Fibroblast of skin of right quadriceps (primary cell): ENCODE results near the gene DDRGK1.
"Not testable (repeated sequence)": the region's sequence is repeated elsewhere in the genome, so short reads cannot be mapped to it uniquely, and the experiment has no call there.

Experiments
- DNase-seq: peaks from one replicate; pipeline ENCODE4 v3.0.0-alpha.2; 2013

The DDRGK1 gene

GRCh38 chr20:3233991-3234498 lies 29.6 kb upstream of the DDRGK1 start:
- DNase-seq, result no peak

- no peak for DNase-seq
Observed at GRCh38 chr20:3233131-3233990, 28.9 kb upstream of the DDRGK1 start.

GRCh38 chr20:3231889-3232588 lies 27.6 kb upstream of the DDRGK1 start:
- no peak for DNase-seq

- DNase-seq, result no peak
Observed at GRCh38 chr20:3231116-3231515, 26.6 kb upstream of the DDRGK1 start.

- DNase-seq, result no peak
Observed at GRCh38 chr20:3229798-3230197, 25.3 kb upstream of the DDRGK1 start.

- no peak for DNase-seq
Observed at GRCh38 chr20:3229158-3229557, 24.7 kb upstream of the DDRGK1 start.

- no peak for DNase-seq
Observed at GRCh38 chr20:3228750-3229032, 24.2 kb upstream of the DDRGK1 start.

- DNase-seq, result no peak
Observed at GRCh38 chr20:3227936-3228749, 23.7 kb upstream of the DDRGK1 start.

GRCh38 chr20:3227506-3227905 lies 23.0 kb upstream of the DDRGK1 start:
- no peak for DNase-seq

- DNase-seq, result no peak
Observed at GRCh38 chr20:3226864-3227263, 22.4 kb upstream of the DDRGK1 start.

GRCh38 chr20:3226093-3226492 lies 21.6 kb upstream of the DDRGK1 start:
- no peak for DNase-seq

- DNase-seq, result no peak
Observed at GRCh38 chr20:3224681-3225421, 20.4 kb upstream of the DDRGK1 start.

GRCh38 chr20:3223994-3224680 lies 19.7 kb upstream of the DDRGK1 start:
- DNase-seq, result no peak

GRCh38 chr20:3223651-3223993 lies 19.1 kb upstream of the DDRGK1 start:
- DNase-seq, result no peak

- no peak for DNase-seq
Observed at GRCh38 chr20:3222635-3223600, 18.4 kb upstream of the DDRGK1 start.

GRCh38 chr20:3221398-3222226 lies 17.1 kb upstream of the DDRGK1 start:
- DNase-seq, result no peak

- peak; percentile 34 for DNase-seq
Observed at GRCh38 chr20:3218307-3218988, 14.0 kb upstream of the DDRGK1 start.

GRCh38 chr20:3215359-3215917 lies 11.0 kb upstream of the DDRGK1 start:
- DNase-seq, result not testable (repeated sequence)

GRCh38 chr20:3213226-3213625 lies 8.7 kb upstream of the DDRGK1 start:
- DNase-seq, result no peak
